Naive thymus-derived CD8-positive, alpha-beta T cell (primary cell): ENCODE results near the gene CLIC6. TPM values are rescaled to one million over a fixed set of nuclear protein-coding genes. Genes with fewer than 3 reads are reported as not detected.
"Not testable (repeated sequence)": the region's sequence is repeated elsewhere in the genome, so short reads cannot be mapped to it uniquely, and the experiment has no call there.

Experiments
- ATAC-seq, 2 donors: fragments of 150-1000 bp; cut with Tn5 transposase in 1 of 2; sonication (Bioruptor Pico), chemical (Tn5 transposase) in 1 of 2; 1 replicate in 1 of 2; 2 replicates in 1 of 2; pipeline ENCODE4 v1.10.0; 2021; ENCODE audit warnings: mild to moderate bottlenecking in 2 of 2, moderate library complexity in 2 of 2
- POLR2A ChIA-PET: fragments of 350-600 bp; sonication (Branson Sonifier 250); formaldehyde crosslinking; loops from one replicate; lab custom pipeline; 2021; ENCODE audit warnings: antibody characterized with exemption; lab: Charles Lee
- DNase-seq, 10 donors: peaks; one replicate each; pipeline versions ENCODE4 v3.0.0 to v3.0.0-alpha.2; 2020 to 2022
- H3K27ac Mint-ChIP-seq, 10 donors: one replicate each; pipeline ENCODE4 v1.8.0; 2020 to 2022; ENCODE audit warnings: mild to moderate bottlenecking in 10 of 10, mixed read lengths in 10 of 10, moderate library complexity in 4 of 10, inconsistent platforms in 1 of 10
- H3K27me3 Mint-ChIP-seq, 5 donors: one replicate each; pipeline ENCODE4 v1.8.0; 2021 to 2022; ENCODE audit warnings: mixed read lengths in 5 of 5
- H3K36me3 Mint-ChIP-seq, 3 donors: one replicate each; pipeline ENCODE4 v1.8.0; 2020 to 2022; ENCODE audit warnings: mixed read lengths in 3 of 3, mild to moderate bottlenecking in 2 of 3, inconsistent platforms in 1 of 3
- H3K4me1 Mint-ChIP-seq, 4 donors: one replicate each; pipeline ENCODE4 v1.8.0; 2021 to 2022; ENCODE audit warnings: mixed read lengths in 4 of 4
- H3K4me3 Mint-ChIP-seq, 10 donors: one replicate each; pipeline ENCODE4 v1.8.0; 2020 to 2022; ENCODE audit warnings: mild to moderate bottlenecking in 10 of 10, mixed read lengths in 10 of 10, moderate library complexity in 6 of 10, inconsistent platforms in 1 of 10
- H3K9me3 Mint-ChIP-seq, 9 donors: one replicate each; pipeline ENCODE4 v1.8.0; 2020 to 2022; ENCODE audit warnings: mixed read lengths in 9 of 9, mild to moderate bottlenecking in 3 of 9, inconsistent platforms in 1 of 9, moderate library complexity in 1 of 9
- polyA plus RNA-seq, 3 donors: library from polyadenylated mRNA; unstranded; fragments of 300-500 nt; fragmentation: Illumina TruSeq; gene quantifications; one replicate each; pipeline ENCODE4 v1.2.3, GENCODE V29; 2021
- total RNA-seq, 8 experiments: library from RNA in 2 of 8; stranded (reverse) in 2 of 8; gene quantifications; one replicate each; pipeline ENCODE4 v1.2.3 and lab custom pipeline; 2021 to 2026

Gene CLIC6
- total and polyA plus RNA-seq, 5 experiments from 2014 or later = 0.09 to 0.44 (median 0.32) TPM; not detected in 1

GRCh38 chr21:34715518-34715917, 46.7 kb downstream of the CLIC6 start:
- ATAC-seq = no peak
- Mint-ChIP-seq H3K4me3 (no peak overlapping the region), H3K4me1 (peaks cover 0 to 5% (median 1%) of the 10 kb centered on the region in 4 donors), H3K9me3 (no peaks in the 10 kb centered on the region), H3K27ac (no peak overlapping the region), H3K27me3 (peaks cover 0 to 22% (median 4%) of the 10 kb centered on the region in 5 donors), H3K36me3 (peaks cover 0 to 5% (median 0%) of the 10 kb centered on the region in 3 donors)
- DNase-seq = no peak
- POLR2A ChIA-PET = no interaction called here

- peaks cover 0 to 5% (median 1%) of the 10 kb centered on the region in 4 donors for H3K4me1 Mint-ChIP-seq
- H3K4me3 Mint-ChIP-seq = no peak overlapping the region
- no peaks in the 10 kb centered on the region for H3K9me3 Mint-ChIP-seq
- POLR2A ChIA-PET = no interaction called here
- peaks cover 0 to 5% (median 0%) of the 10 kb centered on the region in 3 donors for H3K36me3 Mint-ChIP-seq
- no peak overlapping the region for H3K27ac Mint-ChIP-seq
- DNase-seq (no peak), ATAC-seq (no peak)
- peaks cover 0 to 22% (median 4%) of the 10 kb centered on the region in 5 donors for H3K27me3 Mint-ChIP-seq
Observed at GRCh38 chr21:34715985-34716596, 47.3 kb downstream of the CLIC6 start.

DNA sequence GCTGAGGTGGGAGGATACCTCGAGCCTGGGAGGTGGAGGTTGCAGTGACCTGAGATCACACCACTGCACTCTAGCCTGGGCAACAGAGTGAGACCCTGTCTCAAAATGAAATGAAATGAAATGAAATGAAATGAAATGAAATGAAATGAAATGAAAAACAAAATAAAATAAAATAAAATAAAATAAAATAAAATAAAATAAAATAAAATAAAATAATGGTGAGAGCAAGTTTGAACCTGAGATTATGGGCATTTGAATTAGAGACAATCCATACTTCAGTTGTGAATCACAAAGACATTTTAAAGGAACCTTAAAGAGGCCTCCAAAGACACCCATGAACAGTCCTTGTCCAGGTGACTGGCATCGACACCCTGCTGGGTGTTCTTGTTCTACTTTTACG, 49.7 kb downstream of the CLIC6 start:
- H3K9me3 Mint-ChIP-seq, DNase-seq, H3K4me3 Mint-ChIP-seq, H3K27ac Mint-ChIP-seq, POLR2A ChIA-PET, H3K4me1 Mint-ChIP-seq, ATAC-seq, H3K36me3 Mint-ChIP-seq, H3K27me3 Mint-ChIP-seq: not testable (repeated sequence)

DNA sequence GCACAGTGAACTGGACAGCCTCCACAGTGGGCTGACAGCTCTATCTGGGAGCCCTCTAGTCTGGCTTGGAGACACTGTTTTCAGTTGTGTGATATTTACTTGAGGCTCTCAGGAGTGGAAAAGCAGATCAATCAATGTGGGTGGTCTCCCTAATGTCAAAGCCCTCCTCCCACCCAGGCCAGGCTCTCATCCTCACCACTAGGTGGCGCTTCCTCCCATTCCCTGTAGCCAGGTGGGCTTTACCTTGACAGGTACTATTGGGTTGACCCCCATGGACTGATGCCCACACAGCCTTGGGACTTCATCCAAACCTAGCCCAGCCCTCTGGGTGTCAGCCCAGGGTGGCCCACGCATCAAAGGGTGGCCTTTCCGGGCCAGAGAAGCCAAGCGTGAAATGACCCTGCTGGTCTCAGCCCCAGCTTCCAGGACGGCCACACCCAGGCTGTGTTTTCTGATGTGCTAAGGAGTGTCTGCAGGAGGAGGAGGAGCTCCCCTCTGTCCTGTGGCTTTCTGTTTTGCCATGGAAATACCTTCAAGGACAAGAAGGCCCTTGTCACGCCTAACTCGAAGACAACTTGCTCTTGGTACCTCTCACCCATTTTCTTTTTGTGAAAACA, 54.0 kb downstream of the CLIC6 start:
- Mint-ChIP-seq H3K4me3 (no peak overlapping the region), H3K27me3 (peaks cover 2 to 23% (median 9%) of the 10 kb centered on the region in 5 donors), H3K4me1 (peaks cover 0 to 7% (median 0%) of the 10 kb centered on the region in 4 donors), H3K36me3 (no peaks in the 10 kb centered on the region), H3K9me3 (no peaks in the 10 kb centered on the region), H3K27ac (no peak overlapping the region)
- POLR2A ChIA-PET = no interaction called here
- DNase-seq (peak in 9 of 10 donors; percentile 6 to 69 (median 30)), ATAC-seq (no peak)

- Mint-ChIP-seq H3K27me3 (peaks cover 2 to 23% (median 13%) of the 10 kb centered on the region in 5 donors), H3K36me3 (no peaks in the 10 kb centered on the region), H3K4me3 (no peak overlapping the region), H3K9me3 (no peaks in the 10 kb centered on the region), H3K27ac (no peak overlapping the region), H3K4me1 (peaks cover 0 to 7% (median 0%) of the 10 kb centered on the region in 4 donors)
- ATAC-seq (no peak), DNase-seq (no peak)
- POLR2A ChIA-PET = no interaction called here
Observed at GRCh38 chr21:34724131-34724856, 55.5 kb downstream of the CLIC6 start.

- no peaks in the 10 kb centered on the region for H3K36me3 Mint-ChIP-seq
- DNase-seq = no peak
- POLR2A ChIA-PET = no interaction called here
- H3K9me3 Mint-ChIP-seq = no peaks in the 10 kb centered on the region
- no peak overlapping the region for H3K4me3 Mint-ChIP-seq
- H3K27me3 Mint-ChIP-seq = peaks cover 2 to 23% (median 13%) of the 10 kb centered on the region in 5 donors
- H3K4me1 Mint-ChIP-seq = peaks cover 0 to 4% (median 0%) of the 10 kb centered on the region in 4 donors
- no peak overlapping the region for H3K27ac Mint-ChIP-seq
- ATAC-seq = no peak
Observed at GRCh38 chr21:34724857-34725195, 56.0 kb downstream of the CLIC6 start.

GRCh38 chr21:34726627-34727337, 58.0 kb downstream of the CLIC6 start:
- no peaks in the 10 kb centered on the region for H3K9me3 Mint-ChIP-seq
- DNase-seq (no peak), ATAC-seq (no peak)
- peak overlapping the region in 1 of 10 donors; percentile 80 for H3K27ac Mint-ChIP-seq
- H3K4me3 Mint-ChIP-seq = no peak overlapping the region
- H3K4me1 Mint-ChIP-seq = peaks cover 0 to 4% (median 0%) of the 10 kb centered on the region in 4 donors
- POLR2A ChIA-PET = no interaction called here
- H3K36me3 Mint-ChIP-seq = no peaks in the 10 kb centered on the region
- H3K27me3 Mint-ChIP-seq = peaks cover 2 to 23% (median 13%) of the 10 kb centered on the region in 5 donors

DNA sequence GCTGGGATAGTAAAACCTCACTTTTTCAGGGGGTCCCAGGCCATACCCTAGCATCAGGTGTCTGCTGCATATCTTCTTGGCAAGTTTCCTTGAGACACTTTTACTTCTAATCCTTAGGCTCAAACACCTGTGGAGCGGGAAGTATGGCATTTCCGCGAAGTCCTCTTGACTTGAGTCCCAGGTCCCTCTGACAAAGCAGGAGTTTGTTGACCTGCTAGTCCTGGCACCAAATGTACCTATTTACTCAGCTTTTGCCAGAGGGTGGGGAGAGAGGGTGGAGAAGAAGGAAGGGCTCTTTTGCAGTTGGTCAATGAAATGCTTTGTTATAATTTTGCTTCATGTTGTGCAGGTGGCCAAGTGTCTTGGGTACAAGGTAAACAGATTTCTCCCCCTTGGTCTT, 59.7 kb downstream of the CLIC6 start:
- H3K27me3 Mint-ChIP-seq = peaks cover 2 to 23% (median 11%) of the 10 kb centered on the region in 5 donors
- POLR2A ChIA-PET = no interaction called here
- ATAC-seq = no peak
- peaks cover 0 to 4% (median 0%) of the 10 kb centered on the region in 4 donors for H3K4me1 Mint-ChIP-seq
- DNase-seq = no peak
- no peak overlapping the region for H3K4me3 Mint-ChIP-seq
- H3K36me3 Mint-ChIP-seq = no peaks in the 10 kb centered on the region
- H3K9me3 Mint-ChIP-seq = no peaks in the 10 kb centered on the region
- H3K27ac Mint-ChIP-seq = no peak overlapping the region

DNA sequence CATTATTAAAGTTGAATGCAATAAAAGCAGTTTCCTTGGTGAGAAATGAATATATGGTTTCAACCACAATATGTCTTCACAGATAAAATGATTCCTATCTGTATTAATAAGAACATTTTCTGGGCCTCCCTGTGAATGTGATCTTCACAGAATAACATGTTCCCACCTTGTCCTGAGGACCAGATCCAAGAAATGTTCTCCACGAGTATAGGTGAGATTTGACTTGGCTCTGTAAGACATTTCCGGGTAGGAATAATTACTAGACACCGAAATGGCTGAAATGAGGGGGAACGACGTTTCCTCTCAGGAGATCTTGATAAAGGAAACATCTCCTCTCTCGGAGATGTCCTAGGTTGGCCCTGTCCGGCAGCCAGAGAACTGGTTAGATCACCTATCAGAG, 61.4 kb downstream of the CLIC6 start:
- H3K27ac Mint-ChIP-seq = no peak overlapping the region
- no peaks in the 10 kb centered on the region for H3K9me3 Mint-ChIP-seq
- no peak overlapping the region for H3K4me3 Mint-ChIP-seq
- POLR2A ChIA-PET = no interaction called here
- peaks cover 2 to 16% (median 9%) of the 10 kb centered on the region in 5 donors for H3K27me3 Mint-ChIP-seq
- no peaks in the 10 kb centered on the region for H3K36me3 Mint-ChIP-seq
- H3K4me1 Mint-ChIP-seq = peaks cover 0 to 4% (median 0%) of the 10 kb centered on the region in 4 donors
- DNase-seq = no peak
- no peak for ATAC-seq

- peaks cover 0 to 9% (median 7%) of the 10 kb centered on the region in 5 donors for H3K27me3 Mint-ChIP-seq
- peaks cover 0 to 3% (median 0%) of the 10 kb centered on the region in 4 donors for H3K4me1 Mint-ChIP-seq
- no peaks in the 10 kb centered on the region for H3K36me3 Mint-ChIP-seq
- H3K27ac Mint-ChIP-seq = no peak overlapping the region
- DNase-seq (no peak), ATAC-seq (no peak)
- no peak overlapping the region for H3K4me3 Mint-ChIP-seq
- POLR2A ChIA-PET = no interaction called here
- H3K9me3 Mint-ChIP-seq = no peaks in the 10 kb centered on the region
Observed at GRCh38 chr21:34730756-34731445, 62.1 kb downstream of the CLIC6 start.

DNA sequence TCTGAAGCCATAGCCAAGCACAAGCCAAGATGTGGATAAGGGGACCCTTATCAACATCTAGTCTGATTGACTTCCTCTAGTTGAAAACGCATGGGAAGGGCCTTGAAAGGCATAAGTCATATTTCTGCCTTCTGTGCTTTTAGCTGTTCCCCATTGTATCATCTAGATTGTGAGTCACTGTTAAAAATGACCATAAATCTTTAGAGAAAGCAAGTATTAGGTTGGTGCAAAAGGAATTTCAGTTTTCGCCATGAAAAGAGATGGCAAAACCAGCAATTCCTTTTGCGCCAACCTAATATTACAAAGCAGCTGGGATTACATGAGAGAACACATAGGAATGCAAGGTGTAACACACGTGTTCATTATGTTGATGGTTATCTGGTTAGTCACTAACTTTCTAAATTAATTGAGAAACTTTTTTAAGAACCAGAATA, 63.6 kb downstream of the CLIC6 start:
- DNase-seq = no peak
- Mint-ChIP-seq H3K4me1 (no peaks in the 10 kb centered on the region), H3K9me3 (no peaks in the 10 kb centered on the region), H3K27ac (no peak overlapping the region), H3K27me3 (peaks cover 0 to 4% (median 2%) of the 10 kb centered on the region in 5 donors), H3K4me3 (no peak overlapping the region), H3K36me3 (no peaks in the 10 kb centered on the region)
- POLR2A ChIA-PET = no interaction called here
- ATAC-seq = no peak

DNA sequence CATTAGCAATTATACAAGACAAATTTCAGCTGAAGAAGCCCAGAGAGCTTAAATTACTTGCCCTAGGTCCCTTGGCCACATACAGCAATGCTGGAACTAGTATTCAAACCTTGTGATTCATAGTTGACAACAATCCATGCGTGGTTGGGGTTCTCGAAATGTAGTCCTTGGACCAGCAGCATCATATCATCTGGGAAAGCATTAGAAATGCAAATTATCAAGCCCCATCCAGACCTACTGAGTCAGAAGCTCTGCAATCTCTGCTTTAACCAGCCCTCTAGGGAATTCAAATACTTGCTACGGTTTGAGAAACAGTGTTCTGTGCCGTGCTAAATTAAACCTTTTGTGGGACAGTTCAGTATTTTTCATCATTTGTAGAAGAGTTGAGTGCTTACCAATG, 65.1 kb downstream of the CLIC6 start:
- H3K4me1 Mint-ChIP-seq = no peaks in the 10 kb centered on the region
- H3K9me3 Mint-ChIP-seq = no peaks in the 10 kb centered on the region
- DNase-seq (no peak), ATAC-seq (no peak)
- no peak overlapping the region for H3K4me3 Mint-ChIP-seq
- peaks cover 0 to 11% (median 0%) of the 10 kb centered on the region in 5 donors for H3K27me3 Mint-ChIP-seq
- H3K36me3 Mint-ChIP-seq = no peaks in the 10 kb centered on the region
- no peak overlapping the region for H3K27ac Mint-ChIP-seq
- POLR2A ChIA-PET = no interaction called here
